GM19035 (cell line): ENCODE data around the gene SVIP.
A peak's percentile ranks its signal among the peaks of the same experiment; 100 is the strongest.

Experiments
- ATAC-seq: cut with Tn5 transposase; IDR thresholded peaks from one replicate; pipeline ENCODE4 v1.9.1; 2021; ENCODE audit not compliant: unreplicated experiment

SVIP gene

GRCh38 chr11:22829231-22830081 lies at the start of gene SVIP:
TSS of gene SVIP (minus strand) at chr11:22829801. CDS start at chr11:22829748, 53 bp downstream.
- ATAC-seq: peak; percentile 93

- no peak for ATAC-seq
These were observed 49.0 kb upstream of the SVIP start for GRCh38 chr11:22878604-22879003.

- no peak for ATAC-seq
These were observed 48.4 kb upstream of the SVIP start for GRCh38 chr11:22878039-22878438.

DNA sequence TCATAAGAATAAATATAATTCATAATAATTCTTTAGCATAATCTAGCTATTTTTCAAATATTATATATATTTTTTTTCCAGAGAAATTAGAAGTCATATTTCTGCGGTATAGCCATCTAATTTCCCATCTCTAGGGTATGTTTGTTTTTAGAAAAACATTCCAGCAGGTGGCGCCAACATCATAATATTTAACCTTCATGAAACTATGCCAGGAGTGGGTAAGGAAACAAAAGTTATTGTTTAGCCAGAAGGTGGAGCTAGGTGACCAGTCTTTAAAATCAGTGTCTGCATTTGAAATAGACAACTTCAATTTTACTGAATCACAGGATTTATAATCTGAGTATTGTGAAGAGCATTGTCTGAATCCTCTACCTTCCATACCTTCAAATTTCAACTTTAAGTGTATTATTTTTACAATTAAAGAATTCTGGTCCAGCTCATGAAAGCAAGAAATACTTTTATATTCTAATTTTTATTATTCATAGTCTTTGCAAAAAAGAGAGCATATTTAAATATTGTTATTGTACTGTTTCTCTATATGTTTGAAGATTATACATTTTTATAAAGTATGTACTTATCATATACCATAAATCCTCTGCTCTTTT lies 46.4 kb upstream of the SVIP start:
- ATAC-seq: peak; percentile 99

DNA sequence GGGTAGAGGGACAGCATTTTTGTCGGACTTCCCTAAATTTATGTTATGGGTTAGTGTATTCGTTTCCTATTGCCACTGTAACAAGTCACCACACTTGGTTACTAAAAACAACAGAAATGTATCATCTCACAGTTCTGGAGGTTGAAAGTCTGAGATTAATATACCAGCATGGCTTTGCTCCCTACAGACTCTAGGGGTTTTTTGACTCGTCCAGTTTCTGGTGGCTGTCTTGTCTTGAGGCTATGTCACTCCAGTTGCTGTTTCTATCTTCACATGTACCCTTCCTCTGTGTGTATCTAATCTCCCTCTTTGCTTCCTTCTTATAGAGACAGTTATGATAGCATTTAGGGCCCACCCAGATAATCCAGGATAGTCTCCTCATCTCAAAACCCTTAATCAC lies 39.7 kb upstream of the SVIP start:
- ATAC-seq: peak; percentile 50

- ATAC-seq: no peak
These were observed 30.6 kb upstream of the SVIP start, which contains the start of gene CCDC179 for GRCh38 chr11:22860241-22860640. TSS of gene CCDC179 (minus strand) at chr11:22860474. CDS start at chr11:22860421, 53 bp downstream.

DNA sequence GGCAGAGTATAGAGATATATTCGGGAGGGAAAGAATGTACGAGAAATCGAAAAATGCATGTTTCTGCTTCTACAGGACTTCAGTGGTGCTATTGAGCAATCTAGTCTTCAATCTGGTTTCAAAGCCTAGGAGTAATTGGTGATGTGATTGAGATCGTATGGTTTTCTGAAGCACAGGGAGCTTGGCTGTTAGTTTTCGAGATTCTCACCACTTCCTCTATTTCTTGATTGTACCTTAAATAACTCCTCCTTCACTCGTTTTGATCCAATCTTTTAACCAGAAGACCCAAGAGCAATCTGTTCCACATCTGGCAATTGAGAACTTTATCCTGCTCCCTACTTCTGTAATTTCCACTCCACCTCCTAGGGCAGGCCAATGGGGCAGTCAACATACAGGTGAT lies 30.2 kb upstream of the SVIP start:
- ATAC-seq: no peak

GRCh38 chr11:22851477-22851876 lies 21.9 kb upstream of the SVIP start:
- ATAC-seq: no peak

DNA sequence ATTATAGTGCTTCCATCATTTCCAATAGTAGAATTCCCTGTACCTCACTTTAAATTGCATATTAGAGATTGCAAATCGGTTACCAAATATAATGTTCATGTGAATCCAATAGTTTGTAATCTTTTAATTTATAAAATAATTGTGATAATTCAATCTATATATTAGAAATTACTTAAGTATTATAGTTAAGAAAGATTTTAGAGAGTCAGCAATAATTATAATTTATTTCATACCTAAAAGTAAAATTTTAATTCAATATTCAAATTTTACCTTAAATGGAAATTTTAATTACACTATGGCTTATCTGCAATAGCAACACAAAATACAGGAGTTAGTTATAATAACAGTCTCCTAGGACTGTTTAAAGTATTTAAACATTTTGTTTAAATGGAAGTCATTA lies 17.1 kb upstream of the SVIP start:
- ATAC-seq: no peak

GRCh38 chr11:22832315-22833015 lies 2.9 kb upstream of the SVIP start:
- no peak for ATAC-seq

DNA sequence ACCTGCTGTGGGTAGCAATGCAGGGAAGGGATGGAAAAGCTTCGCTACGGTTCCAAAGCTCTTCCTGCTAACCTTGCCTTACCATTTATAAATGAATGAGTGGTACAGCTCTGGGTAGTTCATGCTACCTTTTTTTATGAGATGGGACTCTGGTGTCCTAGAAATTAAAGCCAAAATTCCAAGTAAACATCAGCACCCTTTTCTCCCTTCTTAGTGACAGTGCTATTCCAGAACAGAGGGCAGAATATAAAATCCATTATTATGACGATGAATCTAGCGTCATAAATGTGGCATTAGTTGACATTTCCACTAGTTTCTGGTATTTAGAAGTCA lies 447 bp upstream of the SVIP start:
- no peak for ATAC-seq

DNA sequence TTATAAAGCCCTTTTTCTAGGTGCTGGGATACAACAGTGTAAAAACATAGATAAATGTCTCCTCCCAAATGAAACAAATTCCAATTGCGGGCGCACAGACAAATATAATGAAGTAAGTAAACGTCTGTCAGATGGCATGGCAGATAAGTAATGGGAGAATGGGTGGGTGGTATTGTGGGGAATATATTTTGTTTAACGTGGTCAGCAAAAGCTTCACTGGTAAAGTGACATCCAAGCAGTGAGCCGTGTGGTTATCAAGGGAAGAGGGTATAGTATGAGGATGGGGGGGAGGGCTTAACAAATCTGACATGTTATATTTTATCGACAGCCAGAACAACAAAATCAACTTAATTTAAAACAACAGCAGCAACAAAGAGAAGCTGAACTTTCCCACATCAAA lies 1.2 kb downstream of the SVIP start:
- ATAC-seq: no peak

GRCh38 chr11:22822203-22822602 lies 7.4 kb downstream of the SVIP start:
- ATAC-seq: no peak

DNA sequence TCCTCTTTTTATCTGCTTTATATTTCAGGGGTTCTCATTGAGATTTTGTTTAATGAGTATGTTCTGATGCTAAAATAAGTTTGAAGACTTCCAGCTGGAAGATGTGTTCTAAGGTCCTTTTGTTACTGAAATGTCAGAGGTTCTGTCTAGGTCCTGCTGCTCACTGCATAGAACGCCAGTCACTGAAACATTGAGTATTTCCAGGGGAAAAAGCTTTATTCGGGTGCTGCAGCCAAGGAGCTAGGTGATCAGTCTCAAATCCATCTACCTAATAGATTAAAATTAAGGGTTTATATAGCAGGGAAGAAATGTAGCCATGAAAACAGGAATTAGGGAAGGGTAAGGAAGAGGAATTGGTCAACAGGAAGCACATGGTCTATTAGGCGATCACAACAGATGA lies 19.7 kb downstream of the SVIP start:
- no peak for ATAC-seq

DNA sequence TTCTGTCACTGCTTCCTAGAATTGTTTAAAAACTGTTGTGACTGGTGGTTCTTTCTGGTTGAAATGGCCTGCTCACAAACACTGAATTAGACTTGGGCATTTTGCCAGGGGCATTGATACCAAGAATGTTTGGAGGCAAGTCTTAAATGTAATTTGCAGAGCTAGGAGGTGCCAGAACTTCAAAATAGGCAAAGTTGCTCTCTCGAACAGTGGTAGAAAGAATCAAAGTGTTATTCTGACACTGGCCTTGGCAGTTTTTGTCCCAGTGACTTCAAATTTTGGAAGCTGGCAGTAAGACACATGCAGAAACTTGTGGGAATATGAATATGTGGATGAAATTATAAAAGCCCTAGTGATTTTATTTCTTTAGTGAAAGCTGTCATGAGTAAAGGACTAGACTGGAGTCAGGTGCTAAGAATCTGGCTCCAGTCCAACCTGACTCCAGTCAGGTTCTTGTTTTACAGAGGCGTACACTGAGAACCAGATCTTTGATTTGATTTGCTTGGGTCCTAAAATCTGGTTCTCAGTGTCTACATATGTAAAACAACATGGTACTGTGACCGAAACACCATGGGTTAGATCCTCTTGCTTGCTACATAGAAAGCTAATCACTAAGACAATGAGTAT lies 20.9 kb downstream of the SVIP start:
- peak; percentile 31 for ATAC-seq

GRCh38 chr11:22807855-22808570 lies 21.6 kb downstream of the SVIP start:
- ATAC-seq: peak; percentile 75

GRCh38 chr11:22807391-22807790 lies 22.2 kb downstream of the SVIP start:
- ATAC-seq: no peak

- no peak for ATAC-seq
These were observed 26.7 kb downstream of the SVIP start for GRCh38 chr11:22802861-22803260.

DNA sequence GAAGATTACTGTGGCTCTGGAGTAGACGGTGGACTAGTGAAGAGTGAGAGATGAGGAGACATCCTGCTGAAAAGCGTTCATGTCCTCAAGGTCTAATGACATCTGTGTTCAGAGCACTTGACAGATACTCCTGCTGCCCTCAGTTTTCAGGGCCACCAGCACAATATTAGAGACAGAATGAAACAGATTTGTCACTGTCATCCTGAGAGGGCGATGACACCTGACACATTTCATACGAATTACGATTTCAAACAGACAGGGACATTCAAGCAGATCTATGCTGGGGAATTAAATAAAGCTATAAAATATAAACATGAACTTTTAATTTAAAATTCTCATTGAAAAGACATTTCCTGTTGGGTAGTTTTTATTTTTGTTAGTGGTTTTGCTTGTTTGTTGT lies 29.1 kb downstream of the SVIP start:
- ATAC-seq: no peak

DNA sequence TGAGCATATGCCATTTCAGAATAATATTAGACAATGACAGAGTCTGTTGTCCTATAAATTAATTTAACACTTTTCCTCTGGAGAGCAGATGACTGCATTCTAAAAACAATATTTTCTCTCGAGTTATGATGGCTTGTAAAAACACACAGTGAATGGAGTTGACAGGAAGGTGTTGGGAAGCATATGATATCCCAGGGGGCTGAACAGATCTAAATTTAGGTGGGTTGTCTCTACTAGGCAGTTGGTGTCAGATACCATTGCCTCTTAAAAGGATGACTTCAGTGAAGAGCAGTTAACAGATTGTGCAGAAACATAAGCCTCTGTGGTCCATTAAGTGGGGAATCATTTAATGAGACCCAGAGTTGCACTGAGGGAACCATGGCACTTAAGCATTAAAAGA lies 30.7 kb downstream of the SVIP start:
- ATAC-seq: no peak

DNA sequence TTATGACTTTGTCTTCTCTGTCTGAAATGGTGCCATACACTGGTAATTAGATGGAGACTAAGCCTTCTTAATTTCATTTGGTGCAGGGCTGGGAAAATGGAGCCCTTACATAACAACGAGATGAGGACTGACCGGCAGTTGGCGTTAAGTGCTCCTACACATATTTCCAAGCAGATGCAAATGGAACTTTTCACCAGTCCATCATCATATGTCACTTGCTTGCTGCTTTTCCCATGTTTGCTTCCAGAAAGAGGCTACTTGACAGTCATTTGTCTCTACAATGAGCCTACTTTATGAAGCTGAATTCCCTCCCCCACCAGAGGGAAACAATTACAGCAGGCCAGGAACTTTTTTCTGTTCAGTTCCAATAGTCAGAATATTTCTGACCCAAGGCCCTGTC lies 32.6 kb downstream of the SVIP start:
- no peak for ATAC-seq
